DOHH2 (cell line): Measurements from ENCODE around the gene PSMA3.

Source experiments
- H3F3A ChIP-seq: fragments of 200-600 bp; sonication (generic), shearing (Covaris generic); 2 replicates; pipeline ENCODE4 v1.6.0; 2016; ENCODE audit warnings: antibody characterized with exemption, mild to moderate bottlenecking; ENCODE audit not compliant: control insufficient read depth, insufficient read depth
- H3K27ac ChIP-seq: fragments of 200-600 bp; sonication (generic); 2 replicates; pipeline ENCODE4 v1.5.1; 2014; ENCODE audit warnings: low read depth, mild to moderate bottlenecking, low read length, moderate library complexity
- H3K27me3 ChIP-seq: fragments of 200-600 bp; sonication (generic); 2 replicates; pipeline ENCODE4 v1.6.1; 2014; ENCODE audit warnings: mild to moderate bottlenecking, low read length, mixed read lengths; ENCODE audit not compliant: control insufficient read depth
- H3K36me3 ChIP-seq: fragments of 200-600 bp; sonication (generic); 2 replicates; pipeline ENCODE4 v1.6.1; 2014; ENCODE audit warnings: mild to moderate bottlenecking, low read length, moderate library complexity, mixed read lengths; ENCODE audit not compliant: control insufficient read depth
- H3K4me1 ChIP-seq: fragments of 200-600 bp; sonication (generic); 2 replicates; pipeline ENCODE4 v1.6.1; 2014; ENCODE audit warnings: mild to moderate bottlenecking, low read length, mixed read lengths; ENCODE audit not compliant: control insufficient read depth
- H3K4me2 ChIP-seq: fragments of 200-600 bp; sonication (generic); 2 replicates; pipeline ENCODE4 v1.6.0; 2014; ENCODE audit warnings: mild to moderate bottlenecking, low read length, moderate library complexity
- H3K4me3 ChIP-seq: fragments of 200-600 bp; sonication (generic); 2 replicates; pipeline ENCODE4 v1.5.1; 2014; ENCODE audit warnings: mild to moderate bottlenecking, low read length, mixed read lengths
- H3K79me2 ChIP-seq: fragments of 200-600 bp; sonication (generic); 2 replicates; pipeline ENCODE4 v1.6.1; 2014; ENCODE audit warnings: mild to moderate bottlenecking, low read length, mixed read lengths; ENCODE audit not compliant: control insufficient read depth
- H3K9me2 ChIP-seq: fragments of 200-600 bp; sonication (generic); replicated peaks from 2 replicates; pipeline ENCODE4 v1.6.1; 2014; ENCODE audit warnings: mild to moderate bottlenecking, low read length, mixed read lengths; ENCODE audit not compliant: control insufficient read depth
- H3K9me3 ChIP-seq: fragments of 200-600 bp; sonication (generic); 2 replicates; pipeline ENCODE4 v1.6.1; 2014; ENCODE audit warnings: antibody characterized with exemption, low read length, mixed read lengths; ENCODE audit not compliant: control insufficient read depth, insufficient read depth
- H4K20me1 ChIP-seq: fragments of 200-600 bp; sonication (generic); 2 replicates; pipeline ENCODE4 v1.6.0; 2014; ENCODE audit warnings: low read depth, mild to moderate bottlenecking, antibody characterized with exemption, low read length, moderate library complexity; ENCODE audit not compliant: control insufficient read depth, insufficient read depth
- CTCF ChIP-seq: fragments of 200-600 bp; sonication (generic); IDR thresholded peaks from one replicate; pipeline ENCODE4 v1.5.1; 2014; ENCODE audit warnings: antibody characterized with exemption, mild to moderate bottlenecking, low read depth, low read length; ENCODE audit not compliant: poor library complexity, severe bottlenecking
- EZH2phosphoT487 ChIP-seq: fragments of 200-600 bp; sonication (generic); IDR thresholded peaks from 2 replicates; pipeline ENCODE4 v1.6.1; 2017; ENCODE audit warnings: borderline replicate concordance, mild to moderate bottlenecking, antibody characterized with exemption, low read length, moderate library complexity, mixed read lengths

PSMA3 gene

GRCh38 chr14:58281969-58282368, 37.3 kb downstream of the PSMA3 start:
- no peaks in the 10 kb centered on the region for H3K9me2 ChIP-seq
- H3K9me3 ChIP-seq: no peaks in the 10 kb centered on the region
- H3K36me3 ChIP-seq: peaks cover 82% of the 10 kb centered on the region
- H3K27ac ChIP-seq: no peak overlapping the region
- H3K27me3 ChIP-seq: no peaks in the 10 kb centered on the region
- peaks cover 93% of the 10 kb centered on the region for H3K79me2 ChIP-seq
- TF ChIP-seq EZH2phosphoT487: no peak
- no peak for TF ChIP-seq CTCF
- no peaks in the 10 kb centered on the region for H4K20me1 ChIP-seq
- peaks cover 21% of the 10 kb centered on the region for H3K4me1 ChIP-seq
- H3K4me2 ChIP-seq: no peak overlapping the region
- no peaks in the 10 kb centered on the region; the same call in 1 of the 2 replicates for H3F3A ChIP-seq
- H3K4me3 ChIP-seq: no peak overlapping the region

- no peaks in the 10 kb centered on the region; the same call in 1 of the 2 replicates for H3F3A ChIP-seq
- no peaks in the 10 kb centered on the region for H4K20me1 ChIP-seq
- H3K27ac ChIP-seq: no peak overlapping the region
- H3K9me2 ChIP-seq: no peaks in the 10 kb centered on the region
- H3K4me2 ChIP-seq: no peak overlapping the region
- H3K9me3 ChIP-seq: no peaks in the 10 kb centered on the region
- TF ChIP-seq CTCF (no peak), EZH2phosphoT487 (no peak)
- no peak overlapping the region for H3K4me3 ChIP-seq
- peaks cover 95% of the 10 kb centered on the region for H3K79me2 ChIP-seq
- no peaks in the 10 kb centered on the region for H3K27me3 ChIP-seq
- peaks cover 21% of the 10 kb centered on the region for H3K4me1 ChIP-seq
- H3K36me3 ChIP-seq: peaks cover 91% of the 10 kb centered on the region
These were observed 38.4 kb downstream of the PSMA3 start for GRCh38 chr14:58282925-58283593.

GRCh38 chr14:58283730-58284129, 39.1 kb downstream of the PSMA3 start:
- no peaks in the 10 kb centered on the region; the same call in 1 of the 2 replicates for H3F3A ChIP-seq
- no peaks in the 10 kb centered on the region for H3K9me3 ChIP-seq
- H3K4me3 ChIP-seq: no peak overlapping the region
- H3K27me3 ChIP-seq: no peaks in the 10 kb centered on the region
- H3K9me2 ChIP-seq: no peaks in the 10 kb centered on the region
- H3K27ac ChIP-seq: no peak overlapping the region
- peaks cover 91% of the 10 kb centered on the region for H3K36me3 ChIP-seq
- no peak overlapping the region for H3K4me2 ChIP-seq
- TF ChIP-seq CTCF: no peak
- TF ChIP-seq EZH2phosphoT487: no peak
- peaks cover 95% of the 10 kb centered on the region for H3K79me2 ChIP-seq
- H3K4me1 ChIP-seq: peaks cover 21% of the 10 kb centered on the region
- no peaks in the 10 kb centered on the region for H4K20me1 ChIP-seq
